ENCODE results near the gene BAZ2A.

DNA sequence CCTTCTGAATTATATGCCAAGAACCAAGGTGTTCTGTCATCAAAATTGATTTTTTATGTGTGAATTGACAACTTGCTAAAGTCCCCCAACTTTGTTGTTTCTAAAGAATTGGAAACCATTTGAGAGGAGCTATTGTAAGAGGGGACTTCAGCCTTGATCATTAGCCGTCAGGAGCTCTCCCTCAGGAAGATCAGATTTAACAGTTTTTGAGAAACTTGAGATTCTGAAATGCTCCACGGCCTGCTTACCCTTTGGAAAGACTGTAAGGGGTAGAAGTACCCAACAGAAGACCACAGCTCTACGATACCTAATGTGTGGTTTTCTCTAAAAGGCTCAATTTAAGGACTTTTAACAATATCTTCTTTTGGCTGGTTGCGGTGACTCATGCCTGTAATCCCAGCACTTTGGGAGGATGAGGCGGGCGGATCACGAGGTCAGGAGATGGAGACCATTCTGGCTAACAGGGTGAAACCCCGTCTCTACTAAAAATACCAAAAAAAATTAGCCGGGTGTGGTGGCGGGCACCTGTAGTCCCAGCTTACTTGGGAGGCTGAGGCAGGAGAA, 51.1 kb downstream of the BAZ2A start:
- TF ChIP-seq, protein P1, sequence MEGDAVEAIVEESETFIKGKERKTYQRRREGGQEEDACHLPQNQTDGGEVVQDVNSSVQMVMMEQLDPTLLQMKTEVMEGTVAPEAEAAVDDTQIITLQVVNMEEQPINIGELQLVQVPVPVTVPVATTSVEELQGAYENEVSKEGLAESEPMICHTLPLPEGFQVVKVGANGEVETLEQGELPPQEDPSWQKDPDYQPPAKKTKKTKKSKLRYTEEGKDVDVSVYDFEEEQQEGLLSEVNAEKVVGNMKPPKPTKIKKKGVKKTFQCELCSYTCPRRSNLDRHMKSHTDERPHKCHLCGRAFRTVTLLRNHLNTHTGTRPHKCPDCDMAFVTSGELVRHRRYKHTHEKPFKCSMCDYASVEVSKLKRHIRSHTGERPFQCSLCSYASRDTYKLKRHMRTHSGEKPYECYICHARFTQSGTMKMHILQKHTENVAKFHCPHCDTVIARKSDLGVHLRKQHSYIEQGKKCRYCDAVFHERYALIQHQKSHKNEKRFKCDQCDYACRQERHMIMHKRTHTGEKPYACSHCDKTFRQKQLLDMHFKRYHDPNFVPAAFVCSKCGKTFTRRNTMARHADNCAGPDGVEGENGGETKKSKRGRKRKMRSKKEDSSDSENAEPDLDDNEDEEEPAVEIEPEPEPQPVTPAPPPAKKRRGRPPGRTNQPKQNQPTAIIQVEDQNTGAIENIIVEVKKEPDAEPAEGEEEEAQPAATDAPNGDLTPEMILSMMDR (IDR thresholded peaks at IDR 0.05) = no peak
- no peak for TF ChIP-seq POLR2AphosphoS5 (IDR thresholded peaks at IDR 0.05)

Measured in prostate gland (tissue), 2 donors.